Uterus (tissue), 4 donors: ENCODE results near the gene SMIM27. TPM values are rescaled to one million over a fixed set of nuclear protein-coding genes. Genes with fewer than 3 reads are reported as not detected.

Experiments
- DNase-seq, 2 donors: peaks; one replicate each; pipeline ENCODE4 v3.0.0-alpha.2; 2019 to 2020
- H3K27ac ChIP-seq, 2 donors: fragments of 200-600 bp; sonication (generic); 1 replicate in 1 of 2; 2 replicates in 1 of 2; pipeline ENCODE4 v1.5.1; 2016 to 2018
- H3K27me3 ChIP-seq, 2 donors: fragments of 200-600 bp; sonication (generic); one replicate each; pipeline ENCODE4 v1.5.1; 2018 to 2019; ENCODE audit warnings: control low read depth in 1 of 2
- H3K36me3 ChIP-seq, 2 donors: fragments of 200-600 bp; sonication (generic); one replicate each; pipeline ENCODE4 v1.5.1; 2019; ENCODE audit warnings: control low read depth in 1 of 2
- H3K4me1 ChIP-seq, 2 donors: fragments of 200-600 bp; sonication (generic); one replicate each; pipeline ENCODE4 v1.5.1; 2018 to 2019; ENCODE audit warnings: control low read depth in 1 of 2
- H3K4me3 ChIP-seq, 2 donors: fragments of 200-600 bp; sonication (generic); 1 replicate in 1 of 2; 2 replicates in 1 of 2; pipeline ENCODE4 v1.5.1; 2018 to 2019; ENCODE audit warnings: mild to moderate bottlenecking in 1 of 2
- H3K9me3 ChIP-seq, 2 donors: fragments of 200-600 bp; sonication (generic); one replicate each; pipeline ENCODE4 v1.5.1; 2019; ENCODE audit warnings: control low read depth in 1 of 2
- POLR2A ChIP-seq, 2 donors: fragments of 450-650 bp; IDR thresholded peaks; one replicate each; pipeline ENCODE4 v1.6.1; 2016; ENCODE audit warnings: antibody characterized with exemption in 2 of 2, mild to moderate bottlenecking in 1 of 2, moderate library complexity in 1 of 2
- intact Hi-C: fragments of 100-400 bp; cut with DNase I; formaldehyde crosslinking; loops from one replicate; pipeline ENCODE4 v1.15.1; 2023; ENCODE audit warnings: low total_unique reads
- total RNA-seq, 4 donors: library from RNA; depleted of rRNA in 3 of 4; stranded (reverse); fragments of >200 nt in 3 of 4; gene quantifications; one replicate each; pipeline versions ENCODE4 v1.1.0 to v1.2.4, GENCODE V29; 2014 to 2023
- TF ChIP-seq, protein P1 (sequence below), 4 experiments: fragments of 200-600 bp in 2 of 4; fragments of 450-650 bp in 2 of 4; sonication (generic) in 2 of 4; IDR thresholded peaks; one replicate each; pipeline ENCODE4 v1.5.1; 2016 to 2019; ENCODE audit warnings: antibody characterized with exemption in 4 of 4, mild to moderate bottlenecking in 2 of 4, moderate library complexity in 1 of 4
- donor health status: DM: yes; HTN: yes; CAD: no.

SMIM27 gene
- total RNA-seq, 4 donors from 2014 or later, result 1.7 to 8.1 TPM; not detected in 2

- Histone ChIP-seq H3K27ac (no peak overlapping the region), H3K36me3 (no peaks in the 10 kb centered on the region), H3K4me1 (peaks cover 0 to 7% of the 10 kb centered on the region in 2 donors), H3K4me3 (no peak overlapping the region), H3K9me3 (no peaks in the 10 kb centered on the region), H3K27me3 (no peaks in the 10 kb centered on the region)
- intact Hi-C loops, result no loop called here
- TF ChIP-seq POLR2A (IDR thresholded peaks at IDR 0.05), result no peak
- TF ChIP-seq, protein P1, sequence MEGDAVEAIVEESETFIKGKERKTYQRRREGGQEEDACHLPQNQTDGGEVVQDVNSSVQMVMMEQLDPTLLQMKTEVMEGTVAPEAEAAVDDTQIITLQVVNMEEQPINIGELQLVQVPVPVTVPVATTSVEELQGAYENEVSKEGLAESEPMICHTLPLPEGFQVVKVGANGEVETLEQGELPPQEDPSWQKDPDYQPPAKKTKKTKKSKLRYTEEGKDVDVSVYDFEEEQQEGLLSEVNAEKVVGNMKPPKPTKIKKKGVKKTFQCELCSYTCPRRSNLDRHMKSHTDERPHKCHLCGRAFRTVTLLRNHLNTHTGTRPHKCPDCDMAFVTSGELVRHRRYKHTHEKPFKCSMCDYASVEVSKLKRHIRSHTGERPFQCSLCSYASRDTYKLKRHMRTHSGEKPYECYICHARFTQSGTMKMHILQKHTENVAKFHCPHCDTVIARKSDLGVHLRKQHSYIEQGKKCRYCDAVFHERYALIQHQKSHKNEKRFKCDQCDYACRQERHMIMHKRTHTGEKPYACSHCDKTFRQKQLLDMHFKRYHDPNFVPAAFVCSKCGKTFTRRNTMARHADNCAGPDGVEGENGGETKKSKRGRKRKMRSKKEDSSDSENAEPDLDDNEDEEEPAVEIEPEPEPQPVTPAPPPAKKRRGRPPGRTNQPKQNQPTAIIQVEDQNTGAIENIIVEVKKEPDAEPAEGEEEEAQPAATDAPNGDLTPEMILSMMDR (IDR thresholded peaks at IDR 0.05), result no peak
- no peak for DNase-seq
Observed at GRCh38 chr9:32570262-32570661, 18.1 kb downstream of the SMIM27 start.

GRCh38 chr9:32571969-32572899 lies 20.1 kb downstream of the SMIM27 start:
- Histone ChIP-seq H3K4me3 (peak overlapping the region; percentile 71 to 76), H3K27ac (peak overlapping the region; percentile 80 to 87), H3K9me3 (no peaks in the 10 kb centered on the region), H3K36me3 (no peaks in the 10 kb centered on the region), H3K27me3 (no peaks in the 10 kb centered on the region), H3K4me1 (peaks cover 0 to 7% of the 10 kb centered on the region in 2 donors)
- no peak for TF ChIP-seq POLR2A (IDR thresholded peaks at IDR 0.05)
- TF ChIP-seq, protein P1 (IDR thresholded peaks at IDR 0.05), result peak; percentile 25 to 49 (median 40)
- intact Hi-C loops, result no loop called here
- DNase-seq, result peak in 1 of 2 donors; percentile 43

DNA sequence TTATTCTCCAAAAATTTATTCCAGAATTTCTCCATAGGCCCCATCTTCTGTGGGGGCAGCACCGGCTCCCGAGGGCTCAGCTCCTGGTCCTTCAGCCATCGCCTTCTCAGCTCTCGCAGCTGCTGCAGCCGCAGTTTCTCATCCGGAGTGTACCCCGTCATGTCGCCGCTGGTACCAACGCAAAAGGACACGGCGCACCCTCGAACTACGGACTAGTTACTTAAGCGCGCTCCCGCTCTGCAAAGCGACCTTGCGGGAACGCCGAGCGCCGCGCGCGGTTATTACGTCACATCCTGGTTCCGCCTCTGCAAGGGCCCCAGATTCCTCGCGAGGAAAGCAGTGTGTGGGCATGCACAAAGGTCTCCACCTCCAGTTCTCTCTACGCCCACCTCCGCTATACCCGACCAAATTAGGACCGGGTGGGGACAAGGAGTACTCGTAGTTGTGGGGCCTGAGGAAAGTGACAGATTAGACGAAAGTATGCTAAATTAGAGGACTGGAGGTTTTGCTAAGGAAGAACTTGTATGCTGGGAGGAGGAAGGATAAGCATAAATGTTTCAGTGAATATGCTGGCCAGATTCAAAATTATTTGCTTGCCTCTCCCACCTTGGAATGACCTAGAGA lies 20.9 kb downstream of the SMIM27 start, which contains the start of gene NDUFB6:
Gene NDUFB6, minus strand, starts transcription at position 260 of the 624 bp plus-strand sequence. Its CDS starts 99 bp downstream, at position 161.
- Histone ChIP-seq H3K4me3 (peak within 1 kb of the TSS; percentile 71 to 76), H3K36me3 (no peaks in the 10 kb centered on the region), H3K27ac (peak within 1 kb of the TSS; percentile 80 to 87), H3K4me1 (peaks cover 0 to 7% of the 10 kb centered on the region in 2 donors), H3K27me3 (no peaks in the 10 kb centered on the region), H3K9me3 (no peaks in the 10 kb centered on the region)
- peak; percentile 91 to 92 for DNase-seq
- intact Hi-C loops, result no loop called here
- TF ChIP-seq POLR2A (IDR thresholded peaks at IDR 0.05), result peak; percentile 59 to 66
- TF ChIP-seq, protein P1 (IDR thresholded peaks at IDR 0.05), result peak in 1 of 4 experiments; percentile 34

DNA sequence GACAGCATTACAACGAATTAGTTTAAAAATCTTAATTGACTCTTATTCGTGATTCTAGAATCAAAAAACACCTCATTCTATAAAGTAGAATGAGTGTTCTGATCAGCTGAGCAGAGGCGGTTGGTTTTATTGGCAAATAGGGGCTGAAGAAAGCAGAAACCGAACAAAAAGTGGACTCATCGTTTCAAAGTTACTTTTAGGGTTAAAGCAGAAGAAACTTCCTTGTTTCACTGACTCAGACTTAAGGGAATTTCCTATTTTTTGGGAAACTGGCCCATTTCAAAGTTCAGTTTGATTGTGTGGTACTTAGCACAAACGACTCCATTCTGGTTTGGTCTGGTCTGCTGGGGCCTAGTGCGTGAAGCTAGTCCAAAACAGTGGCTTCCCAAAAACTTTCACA lies 21.7 kb downstream of the SMIM27 start:
- H3K36me3 ChIP-seq, result no peaks in the 10 kb centered on the region
- peaks cover 0 to 7% of the 10 kb centered on the region in 2 donors for H3K4me1 ChIP-seq
- peak overlapping the region in 1 of 2 donors; percentile 71 for H3K4me3 ChIP-seq
- intact Hi-C loops, result no loop called here
- DNase-seq, result no peak
- H3K27me3 ChIP-seq, result no peaks in the 10 kb centered on the region
- H3K9me3 ChIP-seq, result no peaks in the 10 kb centered on the region
- TF ChIP-seq POLR2A (IDR thresholded peaks at IDR 0.05), result no peak
- TF ChIP-seq, protein P1 (IDR thresholded peaks at IDR 0.05), result no peak
- peak overlapping the region; percentile 80 to 87 for H3K27ac ChIP-seq
